Calu3 (cell line): ENCODE results near the gene KCNN4. TPM values are rescaled to one million over a fixed set of nuclear protein-coding genes. Genes with fewer than 3 reads are reported as not detected.

ENCODE experiments used
- BruUV-seq: library from RNA; stranded (reverse); fragments of 400-500 nt; replicated peaks from 2 replicates; lab custom pipeline; 2021; lab: Mats Ljungman, UMichigan
- CTCF ChIA-PET: fragments of 300-600 bp; sonication (Branson Sonifier 250); formaldehyde crosslinking; loops from one replicate; lab custom pipeline; 2022; ENCODE audit warnings: antibody characterized with exemption; lab: Charles Lee
- DNase-seq: peaks from one replicate; pipeline ENCODE4 v3.0.0; 2022
- H3K27ac Mint-ChIP-seq: one replicate; pipeline ENCODE4 v1.8.0; 2022; ENCODE audit warnings: mixed read lengths; ENCODE audit not compliant: unreplicated experiment
- H3K27me3 Mint-ChIP-seq: one replicate; pipeline ENCODE4 v1.8.0; 2022; ENCODE audit warnings: mixed read lengths; ENCODE audit not compliant: unreplicated experiment
- H3K36me3 Mint-ChIP-seq: one replicate; pipeline ENCODE4 v1.8.0; 2022; ENCODE audit warnings: mild to moderate bottlenecking, moderate library complexity, mixed read lengths; ENCODE audit not compliant: insufficient read depth, unreplicated experiment
- H3K4me1 Mint-ChIP-seq: one replicate; pipeline ENCODE4 v1.8.0; 2022; ENCODE audit warnings: mild to moderate bottlenecking, low read depth, mixed read lengths; ENCODE audit not compliant: unreplicated experiment
- H3K4me3 Mint-ChIP-seq: one replicate; pipeline ENCODE4 v1.8.0; 2022; ENCODE audit warnings: mild to moderate bottlenecking, low read depth, moderate library complexity, mixed read lengths; ENCODE audit not compliant: unreplicated experiment
- H3K9me3 Mint-ChIP-seq: one replicate; pipeline ENCODE4 v1.8.0; 2022; ENCODE audit warnings: low read depth, mixed read lengths; ENCODE audit not compliant: unreplicated experiment
- intact Hi-C: fragments of 100-400 bp; cut with micrococcal nuclease; formaldehyde crosslinking; loops from one replicate; pipeline ENCODE4 v1.10.0; 2022; ENCODE audit not compliant: unreplicated experiment
- total RNA-seq: library from RNA; stranded (reverse); gene quantifications from 2 replicates; pipeline ENCODE4 v1.2.3, GENCODE V29; 2022
- TF ChIP-seq, protein P1 (sequence below): fragments of 200-600 bp; IDR thresholded peaks from one replicate; pipeline ENCODE4 v1.8.0; 2022; ENCODE audit warnings: antibody characterized with exemption; ENCODE audit not compliant: unreplicated experiment

KCNN4 gene
- total RNA-seq, 1 experiment from 2014 or later: 152 TPM

DNA sequence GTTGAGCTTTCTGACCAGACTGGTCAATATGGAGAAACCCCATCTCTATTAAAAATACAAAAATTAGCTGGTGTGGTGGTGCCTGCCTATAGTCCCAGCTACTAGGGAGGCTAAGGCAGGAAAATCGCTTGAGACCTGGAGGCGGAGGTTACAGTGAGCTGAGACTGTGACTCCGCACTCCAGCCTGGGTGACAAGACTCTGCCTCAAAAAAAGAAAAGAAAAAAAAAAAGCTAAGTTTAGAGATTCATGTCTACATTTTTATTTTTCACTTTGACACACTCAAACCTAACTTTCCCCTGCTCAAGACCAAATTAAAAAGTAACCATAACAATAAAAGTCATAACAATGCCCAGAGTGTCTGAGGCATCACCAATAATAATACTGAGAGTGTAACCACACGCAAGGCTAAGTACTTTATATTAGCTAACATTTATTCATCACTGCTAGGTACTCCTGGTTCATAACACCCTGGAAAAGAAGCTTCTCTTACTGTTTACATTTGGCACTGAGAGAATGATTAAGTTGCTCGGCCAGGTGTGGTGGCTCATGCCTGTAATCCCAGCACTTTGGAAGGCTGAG, 59.2 kb downstream of the KCNN4 start:
- BruUV-seq: no TSS peak
- Mint-ChIP-seq H3K4me3 (no peak overlapping the region), H3K4me1 (no peaks in the 10 kb centered on the region), H3K36me3 (peaks cover 4% of the 10 kb centered on the region), H3K27me3 (no peaks in the 10 kb centered on the region), H3K27ac (no peak overlapping the region), H3K9me3 (no peaks in the 10 kb centered on the region)
- no peak for DNase-seq
- TF ChIP-seq, protein P1, sequence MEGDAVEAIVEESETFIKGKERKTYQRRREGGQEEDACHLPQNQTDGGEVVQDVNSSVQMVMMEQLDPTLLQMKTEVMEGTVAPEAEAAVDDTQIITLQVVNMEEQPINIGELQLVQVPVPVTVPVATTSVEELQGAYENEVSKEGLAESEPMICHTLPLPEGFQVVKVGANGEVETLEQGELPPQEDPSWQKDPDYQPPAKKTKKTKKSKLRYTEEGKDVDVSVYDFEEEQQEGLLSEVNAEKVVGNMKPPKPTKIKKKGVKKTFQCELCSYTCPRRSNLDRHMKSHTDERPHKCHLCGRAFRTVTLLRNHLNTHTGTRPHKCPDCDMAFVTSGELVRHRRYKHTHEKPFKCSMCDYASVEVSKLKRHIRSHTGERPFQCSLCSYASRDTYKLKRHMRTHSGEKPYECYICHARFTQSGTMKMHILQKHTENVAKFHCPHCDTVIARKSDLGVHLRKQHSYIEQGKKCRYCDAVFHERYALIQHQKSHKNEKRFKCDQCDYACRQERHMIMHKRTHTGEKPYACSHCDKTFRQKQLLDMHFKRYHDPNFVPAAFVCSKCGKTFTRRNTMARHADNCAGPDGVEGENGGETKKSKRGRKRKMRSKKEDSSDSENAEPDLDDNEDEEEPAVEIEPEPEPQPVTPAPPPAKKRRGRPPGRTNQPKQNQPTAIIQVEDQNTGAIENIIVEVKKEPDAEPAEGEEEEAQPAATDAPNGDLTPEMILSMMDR: no peak
- CTCF ChIA-PET: interaction anchor here (0.8 to 1.4 kb wide), 3 partner anchors 10 to 88 kb away, joined by 3 to 5 read pairs (median 3); no protein-coding TSS in a partner anchor
- intact Hi-C loops: loop anchor here (5.0 kb wide), 1 partner anchor 54 kb away; no protein-coding TSS in a partner anchor

DNA sequence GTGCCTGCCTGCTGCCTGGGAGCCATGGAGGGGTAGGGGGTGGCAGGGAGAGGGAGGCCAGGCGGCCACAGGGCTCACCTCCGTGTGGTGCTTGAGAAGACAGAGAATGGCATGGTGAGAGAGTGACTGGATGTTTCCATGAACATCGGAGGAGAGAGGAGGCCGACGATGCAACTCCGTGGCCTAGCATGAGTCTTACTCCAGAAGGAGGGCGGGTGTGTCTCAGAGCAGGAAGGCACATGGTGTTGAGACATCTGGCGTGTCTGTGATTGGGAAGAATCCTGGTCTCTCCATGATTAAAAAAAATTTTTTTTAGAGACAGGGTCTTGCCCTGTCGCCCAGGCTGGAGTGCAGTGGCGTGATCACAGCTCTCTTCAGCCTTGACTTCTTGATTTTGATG, 59.8 kb downstream of the KCNN4 start:
- CTCF ChIA-PET: interaction anchor here (1.4 kb wide), 1 partner anchor 55 kb away, joined by 3 read pairs; no protein-coding TSS in a partner anchor
- no peak overlapping the region for H3K27ac Mint-ChIP-seq
- no peaks in the 10 kb centered on the region for H3K27me3 Mint-ChIP-seq
- TF ChIP-seq, protein P1: no peak
- no TSS peak for BruUV-seq
- no peak for DNase-seq
- H3K9me3 Mint-ChIP-seq: no peaks in the 10 kb centered on the region
- H3K36me3 Mint-ChIP-seq: peaks cover 4% of the 10 kb centered on the region
- H3K4me1 Mint-ChIP-seq: no peaks in the 10 kb centered on the region
- H3K4me3 Mint-ChIP-seq: no peak overlapping the region
- intact Hi-C loops: loop anchor here (5.0 kb wide), 1 partner anchor 54 kb away; no protein-coding TSS in a partner anchor

DNA sequence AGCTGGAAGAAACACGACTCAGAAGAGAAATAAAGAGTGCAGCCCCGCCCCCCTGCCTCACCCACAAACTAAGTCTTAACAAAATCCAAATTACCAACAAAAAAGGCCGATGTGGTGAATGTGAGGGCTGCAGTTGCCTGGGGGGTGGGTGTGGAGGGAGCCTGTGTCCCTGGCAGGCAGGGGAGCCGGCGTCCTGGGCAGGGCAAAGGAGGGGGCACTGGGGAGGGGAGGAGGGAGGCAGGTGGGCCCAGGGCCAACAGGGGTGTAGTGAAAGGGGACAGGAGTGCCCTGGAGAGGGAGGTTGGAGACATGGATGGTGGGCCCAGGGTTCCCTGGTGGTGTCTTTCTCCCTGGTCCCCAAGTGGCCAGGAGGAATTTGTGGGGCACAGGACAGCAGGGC, 60.9 kb downstream of the KCNN4 start:
- intact Hi-C loops: loop anchor here (5.0 kb wide), 1 partner anchor 53 kb away; no protein-coding TSS in a partner anchor
- BruUV-seq: no TSS peak

DNA sequence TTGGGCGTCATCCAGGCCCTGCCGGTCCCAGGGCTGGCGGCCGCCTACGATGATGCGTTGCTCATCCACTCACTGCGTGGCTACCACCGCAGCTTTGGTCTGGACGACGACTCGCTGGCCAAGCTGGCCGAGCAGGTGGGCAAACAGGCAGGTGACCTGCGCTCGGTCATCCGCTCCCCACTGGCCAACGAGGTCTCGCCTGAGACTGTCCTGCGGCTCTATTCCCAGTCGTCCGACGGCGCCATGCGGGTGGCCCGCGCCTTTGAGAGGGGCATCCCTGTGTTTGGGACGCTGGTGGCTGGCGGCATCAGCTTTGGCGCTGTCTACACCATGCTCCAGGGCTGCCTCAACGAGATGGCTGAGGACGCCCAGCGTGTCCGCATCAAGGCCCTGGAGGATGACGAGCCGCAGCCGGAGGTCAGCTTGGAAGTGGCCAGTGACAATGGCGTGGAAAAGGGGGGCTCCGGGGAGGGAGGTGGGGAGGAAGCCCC, 61.4 kb downstream of the KCNN4 start:
- no peaks in the 10 kb centered on the region for H3K4me1 Mint-ChIP-seq
- CTCF ChIA-PET: no interaction called here
- DNase-seq: no peak
- no TSS peak for BruUV-seq
- no peak overlapping the region for H3K4me3 Mint-ChIP-seq
- H3K36me3 Mint-ChIP-seq: peaks cover 4% of the 10 kb centered on the region
- no peaks in the 10 kb centered on the region for H3K27me3 Mint-ChIP-seq
- intact Hi-C loops: no loop called here
- no peaks in the 10 kb centered on the region for H3K9me3 Mint-ChIP-seq
- TF ChIP-seq, protein P1: no peak
- no peak overlapping the region for H3K27ac Mint-ChIP-seq

More for the DNA sequence above, 60.9 kb downstream of the KCNN4 start:
- Mint-ChIP-seq H3K4me3 (no peak overlapping the region), H3K27ac (no peak overlapping the region), H3K4me1 (no peaks in the 10 kb centered on the region), H3K27me3 (no peaks in the 10 kb centered on the region), H3K9me3 (no peaks in the 10 kb centered on the region), H3K36me3 (peaks cover 4% of the 10 kb centered on the region)
- no peak for DNase-seq
- CTCF ChIA-PET: interaction anchor here (0.7 kb wide), 1 partner anchor 99 kb away, joined by 3 read pairs; no protein-coding TSS in a partner anchor
- TF ChIP-seq, protein P1: no peak
